Activated T-cell treated with anti-CD3 and anti-CD28 coated beads for 24 hours (primary cell): Measurements from ENCODE around the gene REXO4.
"Not testable (repeated sequence)": the region's sequence is repeated elsewhere in the genome, so short reads cannot be mapped to it uniquely, and the experiment has no call there.

Source experiments
- DNase-seq: peaks from one replicate; pipeline ENCODE4 v3.0.0-alpha.2; 2020; ENCODE audit warnings: low read depth

Gene REXO4, protein sequence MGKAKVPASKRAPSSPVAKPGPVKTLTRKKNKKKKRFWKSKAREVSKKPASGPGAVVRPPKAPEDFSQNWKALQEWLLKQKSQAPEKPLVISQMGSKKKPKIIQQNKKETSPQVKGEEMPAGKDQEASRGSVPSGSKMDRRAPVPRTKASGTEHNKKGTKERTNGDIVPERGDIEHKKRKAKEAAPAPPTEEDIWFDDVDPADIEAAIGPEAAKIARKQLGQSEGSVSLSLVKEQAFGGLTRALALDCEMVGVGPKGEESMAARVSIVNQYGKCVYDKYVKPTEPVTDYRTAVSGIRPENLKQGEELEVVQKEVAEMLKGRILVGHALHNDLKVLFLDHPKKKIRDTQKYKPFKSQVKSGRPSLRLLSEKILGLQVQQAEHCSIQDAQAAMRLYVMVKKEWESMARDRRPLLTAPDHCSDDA

DNA sequence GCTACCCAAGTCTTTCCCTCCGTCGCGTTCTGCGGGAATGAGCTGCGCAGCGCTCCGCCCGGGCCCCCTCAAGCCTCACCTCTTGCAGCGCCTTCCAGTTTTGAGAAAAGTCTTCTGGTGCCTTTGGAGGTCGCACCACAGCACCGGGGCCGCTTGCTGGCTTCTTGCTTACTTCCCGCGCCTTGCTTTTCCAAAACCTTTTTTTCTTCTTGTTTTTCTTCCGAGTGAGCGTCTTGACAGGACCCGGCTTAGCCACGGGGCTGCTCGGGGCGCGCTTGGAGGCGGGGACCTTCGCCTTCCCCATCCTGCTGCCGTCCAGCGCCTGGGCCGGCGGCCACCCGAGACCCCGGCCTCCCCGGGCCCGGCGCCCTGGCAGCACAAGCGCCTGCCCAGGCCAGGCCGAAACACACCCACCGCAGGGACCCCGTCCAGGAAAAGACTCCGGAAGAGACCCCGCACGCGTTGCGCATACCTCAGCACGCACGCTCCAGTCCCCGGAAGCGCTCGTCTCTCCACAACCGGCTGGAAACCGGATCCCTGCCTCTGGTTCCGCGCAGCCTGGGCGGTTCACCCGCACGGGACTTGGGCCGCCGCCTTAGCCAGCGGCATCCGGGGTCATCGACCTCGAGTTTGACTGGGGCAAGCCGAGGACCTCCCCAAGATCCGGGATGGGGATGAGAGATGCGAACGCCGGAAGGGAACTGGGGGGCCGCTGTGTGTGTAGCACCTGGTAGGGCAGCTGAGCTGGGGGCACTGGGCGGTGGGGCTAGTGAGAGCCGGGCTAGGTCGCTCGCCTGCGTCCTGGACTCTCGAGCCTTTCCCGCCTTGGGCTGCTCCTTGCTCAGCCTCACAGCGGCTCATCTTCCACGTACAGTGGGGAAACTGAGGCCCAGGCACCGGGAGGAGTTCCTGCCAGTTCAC is at the start of gene REXO4:
TSS of gene REXO4 (minus strand) at position 470 of the 921 bp plus-strand sequence. CDS start at position 304, 166 bp downstream.
- DNase-seq, result peak; percentile 83

DNA sequence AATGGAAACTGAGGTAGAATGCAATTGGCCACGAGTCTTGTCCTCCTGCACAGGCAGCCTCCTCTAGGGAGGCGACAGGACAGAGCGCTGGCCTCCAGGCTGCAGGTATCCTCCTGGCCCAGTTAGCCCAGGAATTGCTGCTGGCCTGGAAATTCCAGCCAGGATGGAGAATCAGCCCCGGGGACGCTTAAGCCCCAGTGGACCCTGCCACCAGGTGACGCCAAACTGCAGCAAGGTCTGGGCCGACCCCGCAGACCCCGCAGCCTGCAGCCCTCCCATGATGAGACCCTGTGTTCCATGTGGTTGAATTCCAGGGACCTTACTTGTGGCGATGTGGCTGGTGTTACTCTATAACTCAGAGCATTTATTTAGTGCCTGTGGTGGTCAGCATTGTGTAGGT is 49.3 kb upstream of the REXO4 start:
- no peak for DNase-seq

DNA sequence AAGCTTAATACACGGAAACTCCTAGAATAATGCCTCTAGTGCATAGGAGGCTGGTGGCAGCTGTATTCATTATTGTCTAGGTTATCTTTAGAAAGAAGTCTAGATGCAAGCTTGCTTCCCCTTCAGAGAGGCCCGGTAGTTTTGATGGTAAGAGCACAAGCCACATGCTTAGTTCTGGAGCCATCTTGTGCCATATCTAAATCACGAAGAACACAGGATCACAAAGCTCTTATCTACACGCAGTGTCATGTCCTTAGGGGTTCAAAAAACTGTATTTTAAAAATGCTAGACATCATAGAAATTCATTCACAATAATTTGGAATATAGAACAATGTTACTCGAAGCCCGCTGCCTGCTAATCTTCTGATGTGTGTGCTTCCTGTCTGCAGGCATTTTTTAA is 48.2 kb upstream of the REXO4 start:
- no peak for DNase-seq

DNA sequence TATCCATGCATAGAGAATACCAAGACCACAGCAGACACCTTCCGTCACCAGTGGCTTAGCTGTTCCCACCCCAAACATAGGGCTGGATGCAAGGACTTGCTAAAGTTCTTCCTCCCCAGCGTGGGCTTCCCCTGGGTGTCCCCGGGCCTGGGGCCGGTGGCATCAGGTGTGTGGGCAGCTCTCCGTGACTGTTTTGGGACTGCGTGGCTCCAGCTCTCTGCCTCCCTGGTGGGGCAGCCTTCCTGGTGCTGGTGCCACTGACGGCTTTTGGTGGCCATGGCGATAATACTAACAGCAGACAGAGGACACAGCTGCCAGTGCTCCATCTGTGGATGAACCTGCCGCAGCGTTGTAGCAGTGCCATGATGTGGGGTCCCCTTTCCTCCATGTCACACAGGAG is 46.8 kb upstream of the REXO4 start:
- DNase-seq, result no peak

DNA sequence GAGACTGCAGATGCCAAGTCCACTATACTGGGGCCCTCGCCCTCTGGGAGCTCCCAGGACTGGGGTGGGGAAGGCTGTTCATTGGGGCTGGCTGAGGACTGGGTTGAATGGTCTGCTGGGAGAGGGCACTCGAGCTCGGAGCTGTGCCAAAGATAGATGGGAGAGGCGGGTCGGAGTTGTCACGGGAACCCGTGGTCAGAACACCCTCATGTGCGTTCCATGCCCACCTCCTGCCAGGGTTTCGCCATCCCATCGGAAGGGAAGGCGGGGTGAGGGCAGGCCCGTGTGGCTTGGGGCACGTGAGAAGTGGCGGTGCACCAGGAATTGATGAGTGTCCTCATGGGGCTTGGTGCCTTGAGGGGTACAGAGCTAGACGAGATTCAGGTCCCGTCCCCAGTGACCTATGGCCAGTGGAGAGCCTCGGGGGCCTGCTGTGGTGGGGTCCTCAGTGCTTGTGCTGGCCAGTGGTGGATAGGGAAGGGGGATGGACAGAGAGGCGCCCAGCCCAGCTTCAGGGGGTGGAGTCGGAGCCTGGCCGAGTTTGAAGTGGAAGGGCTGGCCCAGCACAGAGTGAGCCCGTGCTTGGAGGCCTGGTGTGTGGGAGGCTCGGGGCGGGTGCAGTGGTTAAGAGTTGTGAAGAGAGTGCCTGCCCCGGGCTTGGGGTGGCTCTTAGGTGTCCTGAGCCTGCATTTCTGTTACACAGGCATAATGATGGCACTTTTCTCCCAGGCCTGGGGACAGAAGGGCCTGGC is 46.2 kb upstream of the REXO4 start:
- DNase-seq, result no peak

DNA sequence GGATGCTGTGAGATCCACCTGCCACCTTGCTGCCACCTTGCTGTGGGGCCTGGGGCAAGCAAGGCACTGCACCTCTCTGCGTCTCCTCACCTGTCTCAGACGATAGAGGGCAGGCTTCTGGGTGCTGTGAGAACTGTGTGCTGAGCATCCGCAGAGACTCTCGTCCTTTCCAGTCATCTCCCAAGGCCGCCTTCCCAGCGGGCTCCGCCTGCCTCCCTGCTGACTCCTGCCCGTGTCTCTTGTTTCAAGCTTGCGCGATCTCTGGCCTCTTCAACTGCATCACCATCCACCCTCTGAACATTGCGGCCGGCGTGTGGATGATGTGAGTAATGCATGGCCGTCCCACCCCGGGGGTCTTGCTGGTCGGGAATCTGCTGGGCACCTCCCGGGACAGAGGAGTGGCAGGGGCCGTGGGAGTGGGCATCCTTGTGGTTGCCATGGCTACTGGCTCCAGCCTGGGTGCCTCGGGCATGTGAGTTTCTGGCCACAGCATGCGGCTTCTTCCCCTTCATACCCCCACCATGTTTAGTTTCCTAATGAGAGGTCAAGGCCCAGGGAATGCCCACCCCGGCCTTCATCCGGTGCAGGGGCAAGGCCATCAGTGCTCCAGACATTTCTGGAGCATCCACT is 45.5 kb upstream of the REXO4 start:
- DNase-seq, result no peak

DNA sequence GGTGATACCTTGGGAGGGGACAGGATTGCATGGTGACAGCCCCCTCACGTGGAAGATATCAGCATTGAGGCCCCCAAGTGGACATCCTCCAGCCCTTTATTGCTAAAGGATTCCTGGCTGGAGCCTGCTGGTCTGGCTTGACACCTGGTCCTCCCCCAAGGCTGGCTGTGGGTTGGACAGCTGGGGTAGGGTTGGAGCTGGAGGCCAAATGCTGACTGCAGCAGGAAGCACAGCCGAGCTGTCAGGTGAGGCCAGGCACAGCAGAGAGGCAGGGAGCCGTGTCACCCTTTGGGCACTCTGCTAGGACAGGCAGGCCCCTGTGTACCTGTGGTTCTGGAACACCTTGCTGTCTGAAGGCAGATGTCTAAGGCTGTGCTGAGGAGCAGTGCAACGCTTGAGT is 44.2 kb upstream of the REXO4 start:
- no peak for DNase-seq

DNA sequence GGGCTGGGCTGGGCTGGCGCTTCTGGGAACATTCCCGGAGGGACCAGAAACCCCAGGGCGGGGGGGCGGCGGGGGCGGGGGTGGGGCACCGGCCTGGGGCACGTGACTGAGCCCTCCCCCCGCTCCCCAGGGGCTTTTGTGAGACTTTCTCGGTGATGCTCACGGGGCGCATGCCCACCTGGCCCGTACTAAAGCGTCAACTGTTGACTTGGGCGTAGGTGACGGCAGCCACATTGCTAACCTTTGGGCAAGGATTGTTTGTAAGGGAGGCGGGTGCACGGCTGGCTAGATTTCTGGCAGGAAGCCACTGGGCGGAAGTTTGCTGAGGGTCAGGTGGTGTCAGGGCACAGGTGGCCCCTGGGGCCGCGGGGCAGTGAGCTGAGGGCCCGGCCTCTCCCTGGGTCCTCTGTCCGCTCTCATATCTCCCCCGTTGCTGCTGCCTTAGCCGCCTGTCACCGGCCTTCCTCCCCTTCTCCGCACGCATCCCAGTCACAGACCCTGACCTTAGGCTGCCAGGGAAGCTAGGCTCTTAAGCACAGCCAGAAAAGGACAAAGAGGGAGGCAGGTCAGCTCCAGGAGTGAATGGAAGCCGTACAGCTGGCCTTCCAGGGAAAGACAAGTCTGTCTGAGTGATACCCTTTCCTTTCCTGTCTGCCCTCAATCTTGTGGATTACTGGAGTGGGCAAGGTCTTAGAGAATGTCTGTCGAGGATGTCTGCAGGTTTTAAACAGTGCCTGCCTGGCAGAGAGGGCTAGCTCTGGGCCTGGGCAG is 42.8 kb upstream of the REXO4 start:
- no peak for DNase-seq

DNA sequence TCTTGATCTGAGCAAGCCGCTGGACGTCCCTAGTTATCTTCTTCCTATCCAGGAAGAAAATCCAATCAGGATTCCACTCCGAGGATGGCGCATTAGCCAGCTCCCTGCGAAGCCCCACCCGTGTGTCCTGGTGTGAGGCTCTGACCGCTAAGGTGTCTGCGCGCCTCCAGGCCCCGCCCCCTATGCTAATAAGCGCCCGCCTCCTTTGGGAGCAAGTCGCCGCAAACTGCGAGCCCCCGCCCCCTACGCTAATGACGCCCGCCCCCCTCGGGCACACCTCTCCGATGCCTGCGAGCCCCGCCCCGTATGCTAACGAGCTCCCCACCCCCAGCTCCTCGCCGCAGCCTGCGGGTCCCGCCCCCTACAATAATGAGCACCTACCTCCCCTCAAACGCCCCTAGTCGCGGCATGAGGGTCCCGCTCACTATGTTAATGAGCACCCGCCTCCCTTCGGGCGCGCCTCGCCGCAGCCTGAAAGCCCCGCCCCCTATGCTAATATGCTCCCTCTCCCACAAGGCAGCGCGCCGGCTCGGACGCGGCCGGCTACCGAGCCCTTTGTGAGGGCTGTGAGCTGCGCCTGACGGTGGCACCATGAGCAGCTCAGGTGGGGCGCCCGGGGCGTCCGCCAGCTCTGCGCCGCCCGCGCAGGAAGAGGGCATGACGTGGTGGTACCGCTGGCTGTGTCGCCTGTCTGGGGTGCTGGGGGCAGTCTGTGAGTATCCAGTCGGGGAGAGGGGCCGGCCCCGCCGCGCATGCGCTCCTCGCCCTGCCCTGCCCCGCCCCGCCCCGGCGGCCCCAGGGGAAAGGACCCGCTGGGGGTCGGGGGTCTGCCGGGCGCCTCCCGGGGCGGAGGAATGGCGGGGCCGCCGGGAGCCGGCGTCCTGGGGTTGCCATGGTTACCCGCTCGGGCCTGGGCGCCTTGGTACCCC is 41.9 kb upstream of the REXO4 start, which contains the start of gene CACFD1:
TSS of gene CACFD1 (plus strand) at position 503 of the 929 bp plus-strand sequence. CDS start at position 592, 89 bp downstream.
- peak; percentile 87 for DNase-seq

DNA sequence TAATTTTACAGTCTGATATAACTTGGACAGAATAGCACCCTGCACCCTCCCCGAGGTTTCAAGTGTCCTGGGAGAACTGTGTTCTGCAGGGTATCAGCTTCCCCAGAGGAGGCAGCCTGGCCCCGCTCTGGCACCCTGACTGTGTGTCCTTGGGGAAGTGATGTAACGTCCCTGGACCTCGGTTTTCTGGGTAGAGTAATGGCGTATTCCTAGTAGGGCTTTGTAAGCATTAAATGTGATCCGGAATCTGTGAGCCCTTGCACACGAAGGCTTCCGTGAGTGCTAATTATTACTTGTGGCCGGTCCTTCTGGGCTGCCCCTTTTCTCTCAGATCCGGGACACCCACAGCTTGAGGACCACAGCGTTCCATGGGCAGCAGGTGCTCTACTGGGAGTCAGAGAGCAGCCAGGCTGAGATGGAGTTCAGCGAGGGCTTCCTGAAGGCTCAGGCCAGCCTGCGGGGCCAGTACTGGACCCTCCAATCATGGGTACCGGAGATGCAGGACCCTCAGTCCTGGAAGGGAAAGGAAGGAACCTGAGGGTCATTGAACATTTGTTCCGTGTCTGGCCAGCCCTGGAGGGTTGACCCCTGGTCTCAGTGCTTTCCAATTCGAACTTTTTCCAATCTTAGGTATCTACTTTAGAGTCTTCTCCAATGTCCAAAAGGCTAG is 41.0 kb upstream of the REXO4 start:
- no peak for DNase-seq

DNA sequence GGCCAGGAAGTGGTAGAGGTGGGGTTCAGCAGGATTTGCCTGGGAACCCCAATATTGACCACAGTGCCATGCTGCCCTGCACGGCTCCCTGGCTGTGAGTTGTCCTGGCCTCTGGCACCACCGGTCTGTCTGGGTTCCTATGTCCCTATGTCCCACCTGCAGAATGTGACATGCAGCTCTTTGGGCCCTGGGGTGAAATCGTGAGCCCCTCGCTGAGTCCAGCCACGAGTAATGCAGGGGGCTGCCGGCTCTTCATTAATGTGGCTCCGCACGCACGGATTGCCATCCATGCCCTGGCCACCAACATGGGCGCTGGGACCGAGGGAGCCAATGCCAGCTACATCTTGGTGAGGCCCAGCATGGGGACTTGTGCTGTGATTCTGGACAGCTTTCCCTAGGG is 39.9 kb upstream of the REXO4 start:
- DNase-seq, result no peak

DNA sequence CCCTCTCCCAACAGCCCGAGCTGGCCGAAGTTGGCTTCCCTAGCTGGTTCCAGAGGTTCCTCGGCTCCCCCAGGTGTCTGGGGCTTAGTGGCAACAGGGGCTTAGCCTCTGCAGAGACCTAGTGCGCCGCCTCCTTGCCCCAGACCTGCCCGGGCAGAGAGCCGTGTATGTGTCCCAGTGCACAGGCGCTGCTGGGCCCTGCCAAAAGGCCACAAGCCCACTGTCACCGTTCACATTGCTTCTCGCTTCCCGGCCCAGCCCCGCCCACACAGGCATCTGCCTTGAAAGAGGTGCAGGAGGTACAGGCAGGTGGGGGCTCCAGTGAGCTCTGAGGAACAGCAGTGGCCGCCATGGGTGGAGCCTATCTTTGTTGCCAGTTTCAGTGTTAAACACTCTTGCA is 39.4 kb upstream of the REXO4 start:
- no peak for DNase-seq

DNA sequence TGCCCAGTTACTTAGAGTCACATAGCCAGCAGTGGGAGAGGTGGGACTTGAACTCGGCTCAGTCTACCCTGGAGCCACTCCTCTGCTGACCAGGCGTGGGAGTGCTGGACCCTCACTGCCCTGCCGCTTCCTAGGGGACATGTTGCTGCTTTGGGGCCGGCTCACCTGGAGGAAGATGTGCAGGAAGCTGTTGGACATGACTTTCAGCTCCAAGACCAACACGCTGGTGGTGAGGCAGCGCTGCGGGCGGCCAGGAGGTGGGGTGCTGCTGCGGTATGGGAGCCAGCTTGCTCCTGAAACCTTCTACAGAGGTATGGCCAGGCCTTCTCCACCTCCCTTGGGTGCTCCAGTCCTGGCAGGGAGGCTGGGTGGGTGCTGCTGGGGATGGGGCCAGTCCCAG is 38.6 kb upstream of the REXO4 start:
- no peak for DNase-seq

DNA sequence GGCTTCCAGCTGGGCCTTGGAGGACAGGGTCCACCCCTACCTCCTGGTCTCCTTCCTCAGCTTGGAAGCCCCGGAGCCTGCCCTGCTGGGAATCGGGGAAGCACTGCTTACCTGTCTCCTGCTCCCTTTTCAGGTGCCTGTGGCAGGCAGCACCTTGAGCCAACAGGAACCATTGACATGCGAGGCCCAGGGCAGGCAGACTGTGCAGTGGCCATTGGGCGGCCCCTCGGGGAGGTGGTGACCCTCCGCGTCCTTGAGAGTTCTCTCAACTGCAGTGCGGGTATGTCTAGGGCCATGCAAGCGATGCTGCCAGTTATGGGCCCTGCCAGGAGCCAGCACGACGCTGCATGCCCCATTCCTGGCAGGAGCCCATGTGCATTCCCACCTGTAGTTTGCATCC is 38.1 kb upstream of the REXO4 start:
- DNase-seq, result no peak

DNA sequence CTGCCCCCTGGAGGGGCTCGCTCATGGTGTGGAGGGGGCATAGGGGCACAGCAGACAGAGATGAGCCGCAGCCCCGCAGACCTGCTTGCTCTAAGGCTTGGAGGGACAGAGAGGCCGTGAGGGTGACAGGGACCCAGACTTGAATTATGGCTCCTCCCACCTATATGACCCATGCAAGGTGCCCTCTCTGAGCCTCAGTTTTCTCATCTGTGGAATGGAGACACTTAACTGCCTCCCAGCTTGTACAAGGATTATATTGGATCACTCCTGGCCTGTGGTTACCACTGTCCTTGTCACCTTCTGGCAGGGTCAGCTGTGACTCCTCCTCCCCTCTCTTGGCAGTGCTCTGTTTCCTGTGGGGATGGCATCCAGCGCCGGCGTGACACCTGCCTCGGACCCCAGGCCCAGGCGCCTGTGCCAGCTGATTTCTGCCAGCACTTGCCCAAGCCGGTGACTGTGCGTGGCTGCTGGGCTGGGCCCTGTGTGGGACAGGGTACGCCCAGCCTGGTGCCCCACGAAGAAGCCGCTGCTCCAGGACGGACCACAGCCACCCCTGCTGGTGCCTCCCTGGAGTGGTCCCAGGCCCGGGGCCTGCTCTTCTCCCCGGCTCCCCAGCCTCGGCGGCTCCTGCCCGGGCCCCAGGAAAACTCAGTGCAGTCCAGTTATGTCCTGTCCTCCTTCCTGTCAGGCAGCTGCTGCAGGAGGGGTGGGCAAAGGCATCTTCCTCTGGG is 37.3 kb upstream of the REXO4 start:
- DNase-seq, result no peak

DNA sequence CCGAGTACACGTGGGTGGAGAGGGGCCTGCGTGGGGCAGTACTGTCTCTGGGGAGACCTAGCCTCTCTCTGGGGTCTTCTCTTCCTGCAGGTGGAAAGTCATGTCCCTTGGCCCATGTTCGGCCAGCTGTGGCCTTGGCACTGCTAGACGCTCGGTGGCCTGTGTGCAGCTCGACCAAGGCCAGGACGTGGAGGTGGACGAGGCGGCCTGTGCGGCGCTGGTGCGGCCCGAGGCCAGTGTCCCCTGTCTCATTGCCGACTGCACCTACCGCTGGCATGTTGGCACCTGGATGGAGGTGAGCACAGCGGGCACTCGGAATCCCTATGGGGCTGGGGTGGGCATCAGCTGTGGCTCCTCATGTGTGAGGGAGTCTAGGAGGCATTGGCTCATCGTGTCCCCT is 36.5 kb upstream of the REXO4 start:
- no peak for DNase-seq

DNA sequence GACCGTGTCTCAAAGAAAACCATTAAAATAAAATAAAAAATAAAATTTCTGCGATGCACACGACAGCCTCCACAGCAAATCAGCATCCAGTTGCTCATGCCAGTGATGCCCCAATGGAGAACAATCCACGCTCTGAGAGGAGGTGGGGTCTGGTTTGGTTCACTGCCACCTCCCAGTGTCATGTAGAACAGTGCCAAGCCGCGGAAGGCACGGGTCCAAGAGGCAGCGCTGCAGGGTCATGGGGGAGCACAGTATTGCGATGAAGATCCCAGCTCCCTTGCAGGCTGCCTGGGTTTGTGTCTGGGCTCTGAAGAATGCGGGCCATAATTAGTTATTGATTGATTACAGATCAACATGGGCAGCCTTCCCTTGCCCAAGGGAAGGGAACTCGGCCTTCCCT is 35.8 kb upstream of the REXO4 start:
- no peak for DNase-seq

DNA sequence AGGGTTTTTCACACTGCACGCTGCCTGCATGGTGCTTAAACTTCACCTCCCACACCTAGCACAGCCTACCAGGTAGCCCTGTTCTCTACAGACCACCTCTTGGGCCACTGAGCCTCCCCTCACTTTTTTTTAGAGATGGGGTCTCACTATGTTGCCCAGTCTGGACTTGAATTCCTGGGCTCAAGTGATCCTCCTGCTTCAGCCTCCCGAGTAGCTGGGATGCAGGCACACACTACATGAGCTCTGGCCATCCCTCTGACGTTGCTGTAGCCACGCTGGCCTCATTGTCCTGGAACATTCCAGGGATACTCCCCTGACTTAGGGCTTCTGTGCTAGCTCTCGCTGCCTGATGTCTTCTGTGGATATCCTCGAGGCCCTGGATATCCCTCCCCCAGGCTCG is 34.8 kb upstream of the REXO4 start:
- no peak for DNase-seq

DNA sequence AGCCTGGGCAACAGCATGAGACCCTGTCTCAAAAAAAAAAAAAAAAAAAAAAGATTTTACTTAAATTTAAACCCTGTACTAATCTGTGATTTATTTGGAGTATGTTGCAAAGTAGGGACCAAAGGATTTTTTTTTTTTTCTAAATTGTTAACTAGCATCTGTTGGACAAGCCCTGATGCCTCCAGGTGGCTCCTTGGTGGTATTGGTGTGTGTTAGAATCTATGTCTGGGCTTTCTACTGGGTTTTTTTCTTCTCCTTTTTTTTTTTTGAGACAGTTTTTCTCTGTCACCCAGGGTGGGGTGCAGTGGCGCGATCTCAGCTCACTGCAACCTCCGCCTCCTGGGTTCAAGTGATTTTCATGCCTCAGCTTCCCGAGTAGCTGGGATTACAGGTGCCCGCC is 34.1 kb upstream of the REXO4 start:
- DNase-seq, result not testable (repeated sequence)
